H1 (cell line): Measurements from ENCODE around the gene IFNG-AS1. TPM values are rescaled to one million over a fixed set of nuclear protein-coding genes. Genes with fewer than 3 reads are reported as not detected.

Experiments
- CTCF ChIA-PET: fragments of 300-600 bp; sonication (Branson Sonifier 250); formaldehyde crosslinking; loops from one replicate; lab custom pipeline; 2021; ENCODE audit not compliant: partially characterized antibody; lab: Charles Lee
- POLR2A ChIA-PET: fragments of 300-600 bp; sonication (Branson Sonifier 250); formaldehyde crosslinking; loops from one replicate; lab custom pipeline; 2021; ENCODE audit warnings: inconsistent platforms; ENCODE audit not compliant: partially characterized antibody; lab: Charles Lee
- DNase-seq, 2 experiments: peaks; one replicate each; pipeline versions ENCODE4 v3.0.0 to v3.0.0-alpha.2; 2010 to 2022; ENCODE audit warnings: low spot score in 2 of 2, low read depth in 1 of 2, mixed read lengths in 1 of 2
- FAIRE-seq: peaks from 2 replicates; lab custom pipeline; 2011; peaks lifted over from hg19 to GRCh38; lab: Jason Lieb, UNC
- H2AFZ ChIP-seq: 2 replicates; pipeline ENCODE4 v1.8.1; 2012; ENCODE audit warnings: low read length, inconsistent platforms
- H2AK5ac ChIP-seq: 2 replicates; pipeline ENCODE4 v1.6.1; 2013; ENCODE audit warnings: low read depth, low read length
- H2BK120ac ChIP-seq: replicated peaks from 2 replicates; pipeline ENCODE3; 2013; ENCODE audit warnings: low read depth, low read length, inconsistent platforms
- H2BK12ac ChIP-seq: 2 replicates; pipeline ENCODE4 v1.6.1; 2013; ENCODE audit warnings: low read depth, low read length
- H2BK15ac ChIP-seq: 2 replicates; pipeline ENCODE4 v1.6.1; 2013; ENCODE audit warnings: low read length
- H2BK20ac ChIP-seq: 2 replicates; pipeline ENCODE4 v1.6.1; 2013; ENCODE audit warnings: low read length
- H2BK5ac ChIP-seq: 2 replicates; pipeline ENCODE4 v1.6.1; 2013; ENCODE audit warnings: low read depth, low read length
- H3K14ac ChIP-seq: 2 replicates; pipeline ENCODE4 v1.6.1; 2013; ENCODE audit warnings: inconsistent platforms; ENCODE audit not compliant: insufficient read length
- H3K18ac ChIP-seq: 2 replicates; pipeline ENCODE4 v1.6.1; 2013; ENCODE audit warnings: low read length; ENCODE audit errors: extremely low read depth
- H3K23ac ChIP-seq: 2 replicates; pipeline ENCODE4 v1.6.1; 2013; ENCODE audit warnings: inconsistent platforms; ENCODE audit not compliant: insufficient read length
- H3K23me2 ChIP-seq: 2 replicates; pipeline ENCODE4 v1.6.1; 2013; ENCODE audit warnings: low read depth, low read length
- H3K27ac ChIP-seq: 2 replicates; pipeline ENCODE4 v1.6.1; 2011; ENCODE audit warnings: low read depth, low read length, inconsistent platforms
- H3K27me3 ChIP-seq, 4 experiments: replicated peaks in 1 of 4; 1 replicate in 1 of 4; 2 replicates in 3 of 4; pipeline versions ENCODE4 v1.6.1 to v1.8.1; 2011 to 2013; ENCODE audit warnings: low read length in 3 of 4, mild to moderate bottlenecking in 3 of 4, inconsistent platforms in 2 of 4, mixed read lengths in 2 of 4, moderate library complexity in 1 of 4; ENCODE audit not compliant: control insufficient read depth in 3 of 4, insufficient read depth in 3 of 4; ENCODE audit errors: extremely low read depth in 1 of 4
- H3K36me3 ChIP-seq, 4 experiments: 2 replicates each; pipeline versions ENCODE4 v1.6.1 to v1.8.1; 2011 to 2013; ENCODE audit warnings: mild to moderate bottlenecking in 4 of 4, low read length in 3 of 4, moderate library complexity in 2 of 4, control low read depth in 1 of 4, inconsistent platforms in 1 of 4; ENCODE audit not compliant: insufficient read depth in 4 of 4, control insufficient read depth in 2 of 4
- H3K4ac ChIP-seq: replicated peaks from 2 replicates; pipeline ENCODE3; 2013; ENCODE audit warnings: low read length, low read depth, mixed read lengths, inconsistent platforms; ENCODE audit not compliant: insufficient read length
- H3K4me1 ChIP-seq, 4 experiments: replicated peaks in 1 of 4; 1 replicate in 1 of 4; 2 replicates in 3 of 4; pipeline versions ENCODE4 v1.6.1 to v1.8.1; 2011 to 2013; ENCODE audit warnings: low read length in 3 of 4, inconsistent platforms in 2 of 4, mixed read lengths in 1 of 4; ENCODE audit not compliant: insufficient read depth in 4 of 4, control insufficient read depth in 3 of 4
- H3K4me2 ChIP-seq, 2 experiments: 2 replicates each; pipeline versions ENCODE4 v1.6.1 to v1.8.1; 2011 to 2013; ENCODE audit warnings: low read depth in 2 of 2, low read length in 2 of 2, control low read depth in 1 of 2, inconsistent platforms in 1 of 2, mild to moderate bottlenecking in 1 of 2; ENCODE audit not compliant: insufficient read depth in 1 of 2
- H3K4me3 ChIP-seq, 4 experiments: fragments of 200-600, 300-600 bp in 1 of 4; sonication (generic), shearing (Covaris generic), sonication (Bioruptor Twin) in 1 of 4; 2 replicates each; pipeline versions ENCODE4 v1.5.1 to v1.8.1; 2011 to 2016; ENCODE audit warnings: low read length in 4 of 4, low read depth in 3 of 4, control low read depth in 2 of 4, inconsistent platforms in 2 of 4, mild to moderate bottlenecking in 2 of 4, mixed read lengths in 1 of 4, moderate library complexity in 1 of 4; ENCODE audit not compliant: insufficient read depth in 2 of 4; ENCODE audit errors: extremely low read depth in 1 of 4
- H3K56ac ChIP-seq: replicated peaks from 2 replicates; pipeline ENCODE3; 2013; ENCODE audit warnings: low read depth, mild to moderate bottlenecking, mixed read lengths, low read length, inconsistent platforms; ENCODE audit not compliant: insufficient read length
- H3K79me1 ChIP-seq: 2 replicates; pipeline ENCODE4 v1.6.1; 2013; ENCODE audit warnings: low read depth, low read length, control low read depth
- H3K79me2 ChIP-seq, 2 experiments: 2 replicates each; pipeline versions ENCODE4 v1.6.1 to v1.8.1; 2012 to 2013; ENCODE audit warnings: low read length in 2 of 2, mild to moderate bottlenecking in 2 of 2, inconsistent platforms in 1 of 2; ENCODE audit not compliant: insufficient read depth in 2 of 2, control insufficient read depth in 1 of 2
- H3K9ac ChIP-seq, 4 experiments: replicated peaks in 1 of 4; 1 replicate in 1 of 4; 2 replicates in 3 of 4; pipeline versions ENCODE4 v1.6.1 to v1.8.1; 2011 to 2013; ENCODE audit warnings: low read depth in 3 of 4, low read length in 3 of 4, control low read depth in 2 of 4, mild to moderate bottlenecking in 2 of 4, moderate library complexity in 2 of 4, inconsistent platforms in 1 of 4; ENCODE audit errors: extremely low read depth in 1 of 4
- H3K9me3 ChIP-seq, 2 experiments: 2 replicates each; pipeline versions ENCODE4 v1.6.1 to v1.8.1; 2012 to 2013; ENCODE audit warnings: mild to moderate bottlenecking in 2 of 2, moderate library complexity in 2 of 2, control low read depth in 1 of 2, inconsistent platforms in 1 of 2, low read depth in 1 of 2, low read length in 1 of 2, mixed read lengths in 1 of 2; ENCODE audit not compliant: insufficient read depth in 2 of 2
- H4K20me1 ChIP-seq, 2 experiments: replicated peaks in 1 of 2; 2 replicates each; pipeline versions ENCODE3 to v1.8.1; 2011 to 2013; ENCODE audit warnings: inconsistent platforms in 2 of 2, low read length in 2 of 2, mild to moderate bottlenecking in 1 of 2; ENCODE audit not compliant: insufficient read depth in 2 of 2, control insufficient read depth in 1 of 2
- H4K5ac ChIP-seq: 2 replicates; pipeline ENCODE4 v1.6.1; 2013; ENCODE audit warnings: low read length, low read depth, mixed read lengths, inconsistent platforms; ENCODE audit not compliant: insufficient read length
- H4K8ac ChIP-seq: 2 replicates; pipeline ENCODE4 v1.8.0; 2013; ENCODE audit warnings: mild to moderate bottlenecking, moderate library complexity, low read length, inconsistent platforms; ENCODE audit not compliant: insufficient read depth; ENCODE audit errors: extremely low read depth
- H4K91ac ChIP-seq: replicated peaks from 2 replicates; pipeline ENCODE3; 2013; ENCODE audit warnings: low read length, mixed read lengths, inconsistent platforms; ENCODE audit not compliant: insufficient read length
- BACH1 ChIP-seq: IDR thresholded peaks from 2 replicates; pipeline ENCODE4 v1.6.1; 2012; ENCODE audit warnings: low read length, improper control_type of control experiment
- CHD2 ChIP-seq: IDR thresholded peaks from 2 replicates; pipeline ENCODE4 v1.6.1; 2012; ENCODE audit warnings: low read length, improper control_type of control experiment
- CREB1 ChIP-seq: IDR thresholded peaks from 2 replicates; pipeline ENCODE4 v1.6.1; 2012; ENCODE audit warnings: inconsistent platforms
- EZH2 ChIP-seq: fragments of 200-600 bp; sonication (generic); IDR thresholded peaks from 2 replicates; pipeline ENCODE4 v1.7.1; 2012; ENCODE audit warnings: low read depth, mild to moderate bottlenecking, moderate library complexity, low read length, inconsistent platforms; ENCODE audit not compliant: severe bottlenecking
- FOSL1 ChIP-seq: IDR thresholded peaks from 2 replicates; pipeline ENCODE4 v1.6.1; 2011; ENCODE audit warnings: mild to moderate bottlenecking, low read depth, low read length, moderate library complexity; ENCODE audit not compliant: insufficient read depth
- JUN ChIP-seq: IDR thresholded peaks from 2 replicates; pipeline ENCODE4 v1.6.1; 2011; ENCODE audit warnings: low read depth, mild to moderate bottlenecking, improper control_type of control experiment, low read length
- KDM1A ChIP-seq: fragments of 200-600, 300-600 bp; sonication (generic); IDR thresholded peaks from 2 replicates; pipeline ENCODE4 v1.7.1; 2016; ENCODE audit warnings: mild to moderate bottlenecking, low read length, borderline replicate concordance
- POLR2A ChIP-seq, 2 experiments: IDR thresholded peaks; 1 replicate in 1 of 2; 2 replicates in 1 of 2; pipeline ENCODE4 v1.6.1; 2011; ENCODE audit warnings: low read depth in 2 of 2, low read length in 2 of 2, mild to moderate bottlenecking in 2 of 2; ENCODE audit errors: control extremely low read depth in 1 of 2
- POLR2AphosphoS5 ChIP-seq: IDR thresholded peaks from 2 replicates; pipeline ENCODE4 v1.6.1; 2011; ENCODE audit warnings: low read depth, low read length
- SIRT6 ChIP-seq: IDR thresholded peaks from one replicate; pipeline ENCODE4 v1.7.1; 2012; ENCODE audit warnings: low read length, inconsistent platforms
- TCF12 ChIP-seq: IDR thresholded peaks from 2 replicates; pipeline ENCODE4 v1.6.1; 2011; ENCODE audit warnings: low read depth, mild to moderate bottlenecking, low read length
- TEAD4 ChIP-seq: IDR thresholded peaks from 2 replicates; pipeline ENCODE4 v1.6.1; 2012; ENCODE audit warnings: low read depth, low read length, inconsistent platforms, mixed read lengths
- ZNF274 ChIP-seq: IDR thresholded peaks from 2 replicates; pipeline ENCODE4 v1.7.0; 2012; ENCODE audit warnings: low read length, borderline replicate concordance; ENCODE audit errors: extremely low read depth
- WGBS, 2 experiments: shearing (Covaris generic) in 1 of 2; methylation state at CpG; one replicate each; pipeline versions ENCODE4 v1.1.6 to v1.1.7; 2013 to 2015; ENCODE audit warnings: low lambda C conversion rate in 2 of 2, mixed read lengths in 2 of 2, inconsistent platforms in 1 of 2, low coverage in 1 of 2, missing lambda C conversion rate in 1 of 2; ENCODE audit not compliant: insufficient replicate concordance in 2 of 2, insufficient coverage in 1 of 2, insufficient read length in 1 of 2; ENCODE audit errors: extremely low coverage in 1 of 2, missing lambda C conversion rate in 1 of 2; 5-methylcytosine and 5-hydroxymethylcytosine counted together
- polyA plus RNA-seq, 7 experiments: library from polyadenylated mRNA; depleted of rRNA in 3 of 7; stranded (reverse) in 5 of 7; unstranded in 2 of 7; fragments of >200 nt in 5 of 7; fragments of 200-250 nt in 2 of 7; gene quantifications; 1 replicate in 5 of 7; 2 replicates in 1 of 7; 4 replicates in 1 of 7; pipeline versions ENCODE4 v1.2.1 to v1.2.3, GENCODE V29; 2011 to 2013; ENCODE audit warnings: missing spikeins in 2 of 7, mixed read lengths in 2 of 7
- total RNA-seq: library from RNA; stranded (reverse); fragmentation: NEBNext Ultra II Directional; extraction: Animal tissue kit (Norgen Biotek cat#: 25700); gene quantifications from 2 replicates; pipeline ENCODE4 v1.2.1, GENCODE V29; 2021

Gene IFNG-AS1
- total and polyA plus RNA-seq, 2 of the 8 experiments (the other 6 are each of a cell fraction or from before 2014, with no cell fraction given), result not detected

DNA sequence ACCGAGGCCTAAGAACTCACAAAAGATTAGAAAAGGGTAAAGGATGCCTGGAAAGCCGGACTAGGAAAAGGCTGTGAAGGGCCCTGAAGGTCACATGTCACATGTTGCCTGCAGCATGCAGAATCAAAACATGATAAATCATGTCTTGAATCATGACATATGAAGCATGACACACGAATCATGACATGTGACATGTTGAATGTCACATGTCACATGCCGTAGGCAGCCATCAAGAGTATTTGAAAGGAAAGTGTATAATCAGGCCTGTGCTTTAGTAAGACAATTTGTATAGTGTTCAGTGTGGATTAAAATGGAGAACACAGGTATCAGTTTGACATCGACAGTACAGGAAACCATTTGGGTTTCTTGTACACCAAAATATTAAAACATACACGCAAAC lies 30.8 kb downstream of the IFNG-AS1 start:
- no peaks in the 10 kb centered on the region for H3K23me2 ChIP-seq
- 89% methylated on average over 6 of the region's 6 CpGs; no CpG with 5 or more reads in 1 of the 2 experiments for WGBS, 2 experiments
- H2BK20ac ChIP-seq, result no peak overlapping the region
- H3K18ac ChIP-seq, result no peak overlapping the region
- H2AFZ ChIP-seq, result no peak overlapping the region
- no peaks in the 10 kb centered on the region for H3K4me1 ChIP-seq
- no peak overlapping the region for H3K23ac ChIP-seq
- no peak overlapping the region for H2BK12ac ChIP-seq
- no peaks in the 10 kb centered on the region for H3K79me1 ChIP-seq
- no peaks in the 10 kb centered on the region for H3K36me3 ChIP-seq
- no peak overlapping the region for H3K9ac ChIP-seq
- no peak overlapping the region for H3K4me3 ChIP-seq
- H4K5ac ChIP-seq, result no peak overlapping the region
- H3K79me2 ChIP-seq, result no peaks in the 10 kb centered on the region
- H2AK5ac ChIP-seq, result no peak overlapping the region
- H4K20me1 ChIP-seq, result no peaks in the 10 kb centered on the region
- no peak overlapping the region for H4K8ac ChIP-seq
- no peak overlapping the region for H2BK5ac ChIP-seq
- TF ChIP-seq FOSL1 (no peak), TCF12 (no peak), EZH2 (no peak), SIRT6 (no peak), BACH1 (no peak), ZNF274 (no peak), KDM1A (no peak), CHD2 (no peak), POLR2A (IDR thresholded peaks at IDR 0.05; ENCODE audit: control extremely low read depth in 1 of 2, low read depth in 2 of 2, low read length in 2 of 2) (no peak), JUN (no peak), TEAD4 (no peak), CREB1 (no peak), POLR2AphosphoS5 (no peak)
- H4K91ac ChIP-seq, result no peak overlapping the region
- no peak overlapping the region for H2BK120ac ChIP-seq
- H3K27me3 ChIP-seq, result no peaks in the 10 kb centered on the region
- ChIA-PET POLR2A (no interaction called here), CTCF (no interaction called here)
- H3K27ac ChIP-seq, result no peak overlapping the region
- no peak overlapping the region for H3K14ac ChIP-seq
- H3K9me3 ChIP-seq, result no peaks in the 10 kb centered on the region
- H2BK15ac ChIP-seq, result no peak overlapping the region
- FAIRE-seq (no peak), DNase-seq (no peak)
- no peak overlapping the region for H3K4me2 ChIP-seq
- no peak overlapping the region for H3K56ac ChIP-seq
- no peak overlapping the region for H3K4ac ChIP-seq
